GM12878 (cell line): ENCODE data around the gene RPUSD3.

ENCODE experiments used
- EP300 ChIP-seq, 2 experiments: fragments of 150-350 bp in 1 of 2; IDR thresholded peaks; 2 replicates each; pipeline ENCODE4 v1.6.1; 2011 to 2012; ENCODE audit warnings: low read depth in 2 of 2, low read length in 2 of 2, borderline replicate concordance in 1 of 2, improper control_type of control experiment in 1 of 2, inconsistent platforms in 1 of 2; ENCODE audit not compliant: control insufficient read depth in 1 of 2
- POLR2AphosphoS5 ChIP-seq: IDR thresholded peaks from 2 replicates; pipeline ENCODE4 v1.6.1; 2011; ENCODE audit warnings: mild to moderate bottlenecking, low read length, inconsistent platforms
- PRDM15 ChIP-seq: fragments of 450-650 bp; formaldehyde crosslinking; IDR thresholded peaks from 2 replicates; pipeline ENCODE4 v1.4.0; 2020; ENCODE audit warnings: mild to moderate bottlenecking, moderate library complexity
- TF ChIP-seq, protein P1 (sequence below): IDR thresholded peaks from 2 replicates; pipeline ENCODE4 v1.6.1; 2011; ENCODE audit warnings: mild to moderate bottlenecking, low read depth, low read length, moderate library complexity; ENCODE audit not compliant: insufficient replicate concordance
- TF ChIP-seq, protein P2 (sequence below), 3 experiments: IDR thresholded peaks in 2 of 3; conservative IDR thresholded peaks in 1 of 3; 2 replicates each; pipeline ENCODE4 v1.5.1; 2011; ENCODE audit warnings: low read depth in 3 of 3, low read length in 3 of 3, mild to moderate bottlenecking in 3 of 3, control low read depth in 2 of 3, moderate library complexity in 2 of 3, inconsistent platforms in 1 of 3, mixed read lengths in 1 of 3; ENCODE audit not compliant: control insufficient read depth in 2 of 3, insufficient read depth in 1 of 3; ENCODE audit errors: extremely low read depth in 1 of 3

- TF ChIP-seq EP300 (IDR thresholded peaks at IDR 0.05; ENCODE audit: borderline replicate concordance in 1 of 2, control insufficient read depth in 1 of 2, low read depth in 2 of 2, low read length in 2 of 2) (no peak), PRDM15 (CRISPR knock-in tag) (no peak), POLR2AphosphoS5 (no peak)
- TF ChIP-seq, protein P1, sequence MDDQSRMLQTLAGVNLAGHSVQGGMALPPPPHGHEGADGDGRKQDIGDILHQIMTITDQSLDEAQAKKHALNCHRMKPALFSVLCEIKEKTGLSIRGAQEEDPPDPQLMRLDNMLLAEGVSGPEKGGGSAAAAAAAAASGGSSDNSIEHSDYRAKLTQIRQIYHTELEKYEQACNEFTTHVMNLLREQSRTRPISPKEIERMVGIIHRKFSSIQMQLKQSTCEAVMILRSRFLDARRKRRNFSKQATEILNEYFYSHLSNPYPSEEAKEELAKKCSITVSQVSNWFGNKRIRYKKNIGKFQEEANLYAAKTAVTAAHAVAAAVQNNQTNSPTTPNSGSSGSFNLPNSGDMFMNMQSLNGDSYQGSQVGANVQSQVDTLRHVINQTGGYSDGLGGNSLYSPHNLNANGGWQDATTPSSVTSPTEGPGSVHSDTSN: no peak
- TF ChIP-seq, protein P2, sequence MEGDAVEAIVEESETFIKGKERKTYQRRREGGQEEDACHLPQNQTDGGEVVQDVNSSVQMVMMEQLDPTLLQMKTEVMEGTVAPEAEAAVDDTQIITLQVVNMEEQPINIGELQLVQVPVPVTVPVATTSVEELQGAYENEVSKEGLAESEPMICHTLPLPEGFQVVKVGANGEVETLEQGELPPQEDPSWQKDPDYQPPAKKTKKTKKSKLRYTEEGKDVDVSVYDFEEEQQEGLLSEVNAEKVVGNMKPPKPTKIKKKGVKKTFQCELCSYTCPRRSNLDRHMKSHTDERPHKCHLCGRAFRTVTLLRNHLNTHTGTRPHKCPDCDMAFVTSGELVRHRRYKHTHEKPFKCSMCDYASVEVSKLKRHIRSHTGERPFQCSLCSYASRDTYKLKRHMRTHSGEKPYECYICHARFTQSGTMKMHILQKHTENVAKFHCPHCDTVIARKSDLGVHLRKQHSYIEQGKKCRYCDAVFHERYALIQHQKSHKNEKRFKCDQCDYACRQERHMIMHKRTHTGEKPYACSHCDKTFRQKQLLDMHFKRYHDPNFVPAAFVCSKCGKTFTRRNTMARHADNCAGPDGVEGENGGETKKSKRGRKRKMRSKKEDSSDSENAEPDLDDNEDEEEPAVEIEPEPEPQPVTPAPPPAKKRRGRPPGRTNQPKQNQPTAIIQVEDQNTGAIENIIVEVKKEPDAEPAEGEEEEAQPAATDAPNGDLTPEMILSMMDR (IDR thresholded peaks at IDR 0.05 in 2 of 3, conservative IDR thresholded peaks at IDR 0.05 in 1 of 3; ENCODE audit: control insufficient read depth in 2 of 3, extremely low read depth in 1 of 3, insufficient read depth in 1 of 3, low read depth in 3 of 3, low read length in 3 of 3): no peak
Measured at GRCh38 chr3:9889405-9889804, 45.6 kb upstream of the RPUSD3 start.
